CD4-positive, alpha-beta T cell treated with Interleukin-4 for 1 hour (primary cell): ENCODE measurements around the gene NFKBIE.
"Not testable (repeated sequence)": the region's sequence is repeated elsewhere in the genome, so short reads cannot be mapped to it uniquely, and the experiment has no call there.

ENCODE experiments used
- DNase-seq, 2 donors: peaks; one replicate each; pipeline ENCODE4 v3.0.0-alpha.2; 2020 to 2022

Gene NFKBIE

GRCh38 chr6:44238687-44239350 is 26.5 kb downstream of the NFKBIE start:
- no peak for DNase-seq

GRCh38 chr6:44237813-44238433 is 27.4 kb downstream of the NFKBIE start:
- peak; percentile 80 to 82 for DNase-seq

- DNase-seq: peak; percentile 83 to 86
These were observed 28.1 kb downstream of the NFKBIE start for GRCh38 chr6:44237021-44237812.

GRCh38 chr6:44235891-44236516 is 29.3 kb downstream of the NFKBIE start:
- DNase-seq: no peak

GRCh38 chr6:44235269-44235668 is 30.1 kb downstream of the NFKBIE start:
- no peak for DNase-seq

- no peak for DNase-seq
These were observed 31.0 kb downstream of the NFKBIE start for GRCh38 chr6:44234101-44235025.

- DNase-seq: no peak
These were observed 31.7 kb downstream of the NFKBIE start for GRCh38 chr6:44233567-44234100.

- no peak for DNase-seq
These were observed 32.4 kb downstream of the NFKBIE start for GRCh38 chr6:44232676-44233566.

GRCh38 chr6:44231426-44231825 is 33.9 kb downstream of the NFKBIE start:
- not testable (repeated sequence) for DNase-seq

GRCh38 chr6:44230034-44230675 is 35.2 kb downstream of the NFKBIE start:
- no peak for DNase-seq

GRCh38 chr6:44229376-44230033 is 35.8 kb downstream of the NFKBIE start:
- no peak for DNase-seq

- no peak for DNase-seq
These were observed 36.5 kb downstream of the NFKBIE start for GRCh38 chr6:44228836-44229235.

GRCh38 chr6:44228433-44228832 is 36.9 kb downstream of the NFKBIE start:
- DNase-seq: no peak

- no peak for DNase-seq
These were observed 37.3 kb downstream of the NFKBIE start for GRCh38 chr6:44228031-44228430.

- no peak for DNase-seq
These were observed 38.1 kb downstream of the NFKBIE start for GRCh38 chr6:44227148-44227793.

- no peak for DNase-seq
These were observed 38.8 kb downstream of the NFKBIE start for GRCh38 chr6:44226368-44227147.

- no peak for DNase-seq
These were observed 39.6 kb downstream of the NFKBIE start for GRCh38 chr6:44225579-44226325.

- DNase-seq: no peak
These were observed 40.4 kb downstream of the NFKBIE start for GRCh38 chr6:44224965-44225305.
